B cell (primary cell): ENCODE data around the gene NLRP9.

Experiments used
- CTCF ChIP-seq: fragments of 200-600 bp; IDR thresholded peaks from one replicate; pipeline ENCODE4 v1.8.0; 2022; ENCODE audit warnings: antibody characterized with exemption, mild to moderate bottlenecking
- EZH2 ChIP-seq: IDR thresholded peaks from 2 replicates; pipeline ENCODE4 v1.6.1; 2012; ENCODE audit warnings: borderline replicate concordance, low read depth, mild to moderate bottlenecking, moderate library complexity, low read length; ENCODE audit not compliant: insufficient read depth, poor library complexity, severe bottlenecking

GRCh38 chr19:55683449-55684261, 54.5 kb downstream of the NLRP9 start:
- no peak for TF ChIP-seq CTCF
- TF ChIP-seq EZH2, result no peak
